Choroid plexus epithelial cell (primary cell): ENCODE measurements around the gene TEAD1.

Source experiments
- DNase-seq: peaks from one replicate; pipeline ENCODE4 v3.0.0-alpha.2; 2010; ENCODE audit warnings: low read depth
- H3K4me3 ChIP-seq: 2 replicates; pipeline ENCODE4 v1.5.1; 2011; ENCODE audit warnings: low read depth, mild to moderate bottlenecking, control low read depth, low read length, moderate library complexity
- CTCF ChIP-seq: conservative IDR thresholded peaks from 2 replicates; pipeline ENCODE4 v1.5.1; 2011; ENCODE audit warnings: low read depth, mild to moderate bottlenecking, control low read depth, inconsistent platforms, low read length, moderate library complexity

Gene TEAD1

GRCh38 chr11:12767027-12767426 is 92.8 kb downstream of the TEAD1 start:
- H3K4me3 ChIP-seq, result no peak overlapping the region

GRCh38 chr11:12767577-12767976 is 93.4 kb downstream of the TEAD1 start:
- no peak overlapping the region for H3K4me3 ChIP-seq
- TF ChIP-seq CTCF, result no peak
- no peak for DNase-seq

More at GRCh38 chr11:12767027-12767426, 92.8 kb downstream of the TEAD1 start:
- TF ChIP-seq CTCF, result no peak
- DNase-seq, result no peak

GRCh38 chr11:12768726-12769673 is 94.8 kb downstream of the TEAD1 start:
- no peak for TF ChIP-seq CTCF
- DNase-seq, result no peak
- no peak overlapping the region for H3K4me3 ChIP-seq

GRCh38 chr11:12769834-12770345 is 95.7 kb downstream of the TEAD1 start:
- no peak for TF ChIP-seq CTCF
- H3K4me3 ChIP-seq, result no peak overlapping the region
- DNase-seq, result peak; percentile 89

- no peak overlapping the region for H3K4me3 ChIP-seq
- no peak for TF ChIP-seq CTCF
- DNase-seq, result no peak
These were observed 96.2 kb downstream of the TEAD1 start for GRCh38 chr11:12770435-12770834.

- no peak for TF ChIP-seq CTCF
- H3K4me3 ChIP-seq, result no peak overlapping the region
- DNase-seq, result no peak
These were observed 96.9 kb downstream of the TEAD1 start for GRCh38 chr11:12770966-12771597.
